Naive B cell (primary cell): Measurements from ENCODE around the gene MCTP1. TPM values are rescaled to one million over a fixed set of nuclear protein-coding genes. Genes with fewer than 3 reads are reported as not detected.

ENCODE experiments used
- ATAC-seq, 2 donors: fragments of 150-1000 bp; cut with Tn5 transposase; 2 replicates each; pipeline ENCODE4 v1.10.0; 2021; ENCODE audit warnings: low read depth in 2 of 2, mild to moderate bottlenecking in 2 of 2, moderate library complexity in 2 of 2
- DNase-seq: peaks from one replicate; pipeline ENCODE4 v3.0.0; 2022
- H3K27ac Mint-ChIP-seq, 6 donors: one replicate each; pipeline ENCODE4 v1.8.0; 2020 to 2022; ENCODE audit warnings: mild to moderate bottlenecking in 6 of 6, mixed read lengths in 6 of 6, moderate library complexity in 5 of 6, inconsistent platforms in 2 of 6
- H3K27me3 Mint-ChIP-seq, 3 donors: one replicate each; pipeline ENCODE4 v1.8.0; 2021 to 2022; ENCODE audit warnings: mixed read lengths in 3 of 3, mild to moderate bottlenecking in 1 of 3
- H3K36me3 Mint-ChIP-seq, 2 donors: one replicate each; pipeline ENCODE4 v1.8.0; 2020 to 2022; ENCODE audit warnings: mixed read lengths in 2 of 2, inconsistent platforms in 1 of 2, mild to moderate bottlenecking in 1 of 2
- H3K4me1 Mint-ChIP-seq, 3 donors: one replicate each; pipeline ENCODE4 v1.8.0; 2020 to 2022; ENCODE audit warnings: mixed read lengths in 3 of 3, inconsistent platforms in 1 of 3, mild to moderate bottlenecking in 1 of 3, moderate library complexity in 1 of 3
- H3K4me3 Mint-ChIP-seq, 8 donors: one replicate each; pipeline ENCODE4 v1.8.0; 2020 to 2022; ENCODE audit warnings: mild to moderate bottlenecking in 8 of 8, mixed read lengths in 8 of 8, moderate library complexity in 8 of 8, inconsistent platforms in 2 of 8
- H3K9me3 Mint-ChIP-seq, 7 donors: one replicate each; pipeline ENCODE4 v1.8.0; 2020 to 2022; ENCODE audit warnings: mixed read lengths in 7 of 7, mild to moderate bottlenecking in 5 of 7, inconsistent platforms in 2 of 7, moderate library complexity in 1 of 7
- polyA plus RNA-seq, 6 donors: library from polyadenylated mRNA; unstranded; fragments of 300-500 nt; fragmentation: Illumina TruSeq; gene quantifications; one replicate each; pipeline ENCODE4 v1.2.3, GENCODE V29; 2021; ENCODE audit warnings: low read depth in 6 of 6

MCTP1 gene
- polyA plus RNA-seq, 6 donors from 2014 or later, result 0.39 to 2.3 (median 0.81) TPM

DNA sequence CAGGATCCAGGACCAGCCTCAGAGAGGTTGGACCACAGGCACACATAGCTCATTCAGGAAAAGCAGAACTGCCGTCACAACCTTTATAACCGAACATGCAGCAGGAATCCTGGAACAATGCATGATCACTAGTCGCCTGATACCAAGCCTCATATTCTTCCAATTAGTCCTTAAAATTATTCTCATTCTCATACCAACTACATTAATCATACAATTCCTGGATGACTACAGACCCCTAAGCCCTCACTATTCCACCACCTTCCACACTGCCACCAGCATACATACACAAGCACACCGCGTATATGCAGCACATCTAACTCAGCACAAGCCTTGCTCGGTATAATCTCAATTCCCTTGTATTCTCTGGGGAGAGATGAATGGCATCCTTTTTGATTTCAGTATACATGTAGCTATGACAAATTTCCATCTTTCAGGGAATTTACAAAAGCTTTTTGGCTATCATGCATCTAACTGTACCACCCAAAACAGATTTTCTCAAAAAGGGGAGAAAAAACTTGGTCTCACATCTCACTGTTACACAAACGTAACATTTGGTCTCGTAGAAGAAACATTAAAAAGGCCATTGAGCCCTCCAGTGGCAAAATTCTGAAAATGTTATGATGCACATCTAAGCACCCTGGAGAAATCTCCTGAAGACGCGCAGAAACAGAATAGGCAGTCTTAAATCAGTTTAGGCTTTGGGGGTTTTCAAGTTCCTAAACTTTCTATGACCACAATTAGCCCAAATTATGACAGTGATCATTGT, 46.2 kb downstream of the MCTP1 start:
- DNase-seq (no peak), ATAC-seq (no peak)
- Mint-ChIP-seq H3K9me3 (peaks cover 0 to 8% (median 0%) of the 10 kb centered on the region in 7 donors), H3K27me3 (peaks cover 0 to 18% (median 16%) of the 10 kb centered on the region in 3 donors), H3K27ac (no peak overlapping the region), H3K4me1 (peaks cover 0 to 5% (median 2%) of the 10 kb centered on the region in 3 donors), H3K36me3 (no peaks in the 10 kb centered on the region), H3K4me3 (no peak overlapping the region)

DNA sequence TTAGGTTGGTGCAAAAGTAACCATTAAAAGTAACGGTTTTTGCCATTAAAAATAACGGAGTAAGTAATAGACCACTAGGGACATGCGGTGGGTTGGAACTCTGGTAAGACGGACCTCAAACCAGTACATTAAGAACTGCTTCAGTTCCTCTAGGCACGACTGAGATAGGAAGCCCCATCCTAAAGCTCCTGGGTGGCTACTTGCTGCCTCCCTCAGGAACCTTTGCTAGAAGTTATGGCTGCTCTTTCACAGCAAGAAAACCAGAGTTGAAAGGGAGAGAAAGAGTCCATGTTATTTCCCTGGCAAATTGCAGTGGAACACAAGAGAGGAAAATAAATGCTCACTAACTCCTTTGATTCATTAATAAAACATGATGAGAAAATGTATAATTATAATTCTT, 47.6 kb downstream of the MCTP1 start:
- Mint-ChIP-seq H3K27me3 (peaks cover 0 to 8% (median 7%) of the 10 kb centered on the region in 3 donors), H3K4me3 (no peak overlapping the region), H3K36me3 (no peaks in the 10 kb centered on the region), H3K4me1 (peaks cover 0 to 5% (median 2%) of the 10 kb centered on the region in 3 donors), H3K9me3 (peaks cover 0 to 10% (median 4%) of the 10 kb centered on the region in 7 donors), H3K27ac (no peak overlapping the region)
- no peak for ATAC-seq
- DNase-seq, result no peak

DNA sequence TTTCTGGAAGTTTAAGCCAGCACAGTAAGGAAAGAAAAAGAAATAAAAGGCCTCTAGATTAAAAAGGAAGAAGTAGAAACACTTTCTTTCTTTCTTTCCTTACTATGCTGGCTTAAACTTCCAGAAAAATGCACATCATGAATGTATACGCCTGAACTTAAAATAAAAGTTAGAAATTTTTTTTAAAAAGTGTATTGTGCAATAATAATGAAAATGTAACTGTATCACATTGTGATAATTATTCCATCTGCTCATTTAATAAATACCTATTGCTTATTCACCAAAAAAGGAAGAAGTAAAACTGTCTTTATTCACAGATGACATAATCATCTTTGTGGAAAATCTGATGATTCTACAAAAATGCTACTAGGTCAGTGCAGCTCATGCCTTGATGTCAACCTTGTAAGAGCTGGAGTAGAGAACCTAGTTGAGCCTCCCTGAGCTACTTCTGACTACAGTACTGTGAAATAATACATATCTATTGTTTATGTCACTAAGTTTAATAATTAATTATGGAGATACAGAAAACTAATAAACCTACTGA, 49.4 kb downstream of the MCTP1 start:
- Mint-ChIP-seq H3K4me1 (no peaks in the 10 kb centered on the region), H3K9me3 (peaks cover 0 to 18% (median 6%) of the 10 kb centered on the region in 7 donors), H3K27ac (peak overlapping the region in 1 of 6 donors; percentile 10), H3K4me3 (no peak overlapping the region), H3K27me3 (peaks cover 0 to 8% (median 7%) of the 10 kb centered on the region in 3 donors), H3K36me3 (no peaks in the 10 kb centered on the region)
- no peak for ATAC-seq
- no peak for DNase-seq

DNA sequence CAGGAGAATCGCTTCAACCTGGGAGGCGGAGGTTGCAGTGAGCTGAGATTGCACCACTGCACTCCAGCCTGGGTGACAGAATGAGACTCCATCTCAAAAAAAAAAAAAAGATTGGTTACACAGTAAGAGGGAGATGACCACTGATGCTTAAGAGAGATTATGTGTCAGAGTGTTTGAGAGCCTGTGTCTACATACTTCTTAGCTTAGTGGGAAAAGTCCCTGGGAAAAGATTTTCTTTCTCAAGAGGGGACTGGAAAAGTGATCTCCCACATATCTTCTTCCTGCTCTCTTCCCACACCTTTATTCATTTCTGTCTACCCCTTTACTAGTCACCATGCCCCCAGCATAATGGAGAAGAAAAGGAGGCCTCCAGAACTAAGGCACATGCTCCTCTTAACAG, 55.2 kb downstream of the MCTP1 start:
- H3K27ac Mint-ChIP-seq, result no peak overlapping the region
- no peaks in the 10 kb centered on the region for H3K27me3 Mint-ChIP-seq
- no peaks in the 10 kb centered on the region for H3K36me3 Mint-ChIP-seq
- DNase-seq (no peak), ATAC-seq (no peak)
- H3K4me3 Mint-ChIP-seq, result no peak overlapping the region
- H3K4me1 Mint-ChIP-seq, result no peaks in the 10 kb centered on the region
- H3K9me3 Mint-ChIP-seq, result peaks cover 0 to 18% (median 6%) of the 10 kb centered on the region in 7 donors

DNA sequence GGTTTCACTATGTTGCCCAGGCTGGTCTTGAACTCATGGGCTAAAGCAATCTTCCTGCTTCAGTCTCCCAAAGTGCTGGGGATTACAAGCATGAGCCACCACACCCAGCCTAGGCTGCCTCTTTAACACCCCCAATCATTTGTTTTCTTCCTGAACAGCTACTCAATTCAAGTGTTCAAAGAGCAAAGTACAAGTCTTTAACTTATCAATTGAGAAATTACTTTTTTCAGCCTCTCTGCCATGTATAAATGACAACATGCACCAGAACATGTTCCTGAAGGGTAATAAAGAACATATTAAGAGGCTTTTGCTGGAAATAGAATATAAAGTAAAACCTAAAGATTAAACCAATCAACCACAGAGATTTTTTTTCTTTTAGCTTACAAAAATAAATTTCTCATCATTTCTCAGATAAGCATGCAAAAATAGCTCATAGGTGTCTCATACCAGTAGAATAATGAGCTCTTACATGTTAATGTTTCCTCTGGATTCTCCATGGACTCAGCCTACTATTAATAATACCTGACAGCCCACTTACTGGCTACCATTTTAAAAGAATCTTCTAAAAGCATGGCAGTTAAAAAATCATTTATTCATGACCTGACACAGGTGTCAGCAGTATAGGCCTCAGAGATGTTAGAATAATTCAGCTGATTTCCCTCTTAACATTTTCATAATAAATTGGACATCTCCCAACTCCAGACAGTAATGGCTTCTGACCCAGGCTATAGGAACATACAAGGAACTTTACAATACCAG, 60.0 kb downstream of the MCTP1 start:
- no peaks in the 10 kb centered on the region for H3K4me1 Mint-ChIP-seq
- ATAC-seq (no peak), DNase-seq (no peak)
- H3K4me3 Mint-ChIP-seq, result no peak overlapping the region
- no peaks in the 10 kb centered on the region for H3K27me3 Mint-ChIP-seq
- no peaks in the 10 kb centered on the region for H3K9me3 Mint-ChIP-seq
- no peaks in the 10 kb centered on the region for H3K36me3 Mint-ChIP-seq
- H3K27ac Mint-ChIP-seq, result no peak overlapping the region

DNA sequence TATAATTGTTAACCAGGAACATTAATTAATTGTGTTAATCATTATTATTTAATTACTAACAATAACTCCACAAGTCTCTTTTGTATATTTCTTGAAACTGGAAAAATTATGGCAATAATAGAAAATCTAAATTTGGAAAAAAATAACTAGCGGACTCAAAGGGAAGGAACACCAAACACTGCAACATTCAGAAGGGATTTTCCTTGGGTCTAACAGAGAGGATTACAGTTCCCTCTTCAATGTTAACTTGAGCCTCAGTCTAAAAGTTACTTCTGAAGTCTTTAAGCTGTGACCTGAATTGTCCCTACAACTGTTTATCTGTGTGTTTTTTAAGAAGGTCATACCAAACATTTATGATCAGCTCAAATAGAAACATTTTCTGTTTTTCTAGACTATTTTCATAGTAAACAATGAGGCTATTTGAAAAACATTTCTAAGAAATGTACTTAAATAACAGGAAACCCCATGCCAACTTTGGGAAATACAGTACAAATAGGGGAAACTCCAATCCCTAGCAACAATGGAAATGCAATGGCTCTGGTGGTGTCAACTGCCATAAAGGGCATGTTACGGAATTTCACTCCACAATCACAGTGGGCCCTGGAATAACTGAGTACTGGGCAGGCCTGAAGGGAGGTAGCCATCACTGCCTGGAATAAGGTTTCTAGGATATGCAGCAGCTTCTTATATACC, 61.2 kb downstream of the MCTP1 start:
- no peaks in the 10 kb centered on the region for H3K36me3 Mint-ChIP-seq

DNA sequence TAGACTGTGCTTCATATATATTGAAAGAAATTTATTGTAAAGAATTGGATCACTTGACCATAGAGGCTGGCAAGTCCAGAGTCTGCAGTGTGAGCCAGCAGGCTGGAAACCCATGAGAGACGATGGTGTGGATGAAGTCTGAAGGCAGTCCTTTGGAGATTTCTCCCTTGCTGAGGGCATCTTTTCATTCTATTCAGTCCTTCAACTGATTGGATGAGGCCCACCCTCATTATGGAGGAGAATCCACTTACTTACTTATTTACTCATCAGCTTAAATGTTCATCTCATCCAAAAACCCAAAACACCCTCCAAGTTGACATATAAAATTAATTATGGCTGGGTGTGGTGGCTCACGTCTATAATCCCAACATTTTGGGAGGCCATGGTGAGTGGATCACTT, 62.1 kb downstream of the MCTP1 start:
- Mint-ChIP-seq H3K27ac (no peak overlapping the region), H3K9me3 (no peaks in the 10 kb centered on the region), H3K27me3 (no peaks in the 10 kb centered on the region), H3K4me1 (no peaks in the 10 kb centered on the region), H3K4me3 (no peak overlapping the region), H3K36me3 (no peaks in the 10 kb centered on the region)
- no peak for DNase-seq
- ATAC-seq, result no peak

More for the DNA sequence above, 61.2 kb downstream of the MCTP1 start:
- H3K4me3 Mint-ChIP-seq, result no peak overlapping the region
- no peaks in the 10 kb centered on the region for H3K4me1 Mint-ChIP-seq
- H3K27me3 Mint-ChIP-seq, result no peaks in the 10 kb centered on the region
- H3K9me3 Mint-ChIP-seq, result no peaks in the 10 kb centered on the region
- DNase-seq (no peak), ATAC-seq (no peak)
- no peak overlapping the region for H3K27ac Mint-ChIP-seq

DNA sequence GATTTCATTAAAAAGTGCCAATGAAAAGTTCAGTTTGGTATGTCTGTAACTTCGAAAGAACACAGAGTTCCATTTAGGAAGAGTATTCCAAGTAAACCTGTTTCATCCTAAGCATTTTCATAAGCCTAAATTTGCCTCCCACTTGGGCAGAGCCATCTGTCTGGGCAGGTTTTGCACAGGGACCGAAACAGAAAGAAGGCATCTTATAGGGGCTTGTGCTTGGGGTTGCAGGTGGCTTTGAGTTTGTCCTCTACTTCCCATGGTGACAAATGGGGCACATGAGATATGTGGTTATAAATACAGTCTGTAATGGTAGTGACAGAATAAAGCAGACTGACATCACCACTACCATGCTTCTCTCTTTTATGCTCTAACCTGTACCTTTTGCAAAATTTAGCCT, 63.7 kb downstream of the MCTP1 start:
- Mint-ChIP-seq H3K27me3 (no peaks in the 10 kb centered on the region), H3K4me3 (no peak overlapping the region), H3K36me3 (no peaks in the 10 kb centered on the region), H3K9me3 (no peaks in the 10 kb centered on the region), H3K27ac (no peak overlapping the region), H3K4me1 (no peaks in the 10 kb centered on the region)
- ATAC-seq (no peak), DNase-seq (no peak)

DNA sequence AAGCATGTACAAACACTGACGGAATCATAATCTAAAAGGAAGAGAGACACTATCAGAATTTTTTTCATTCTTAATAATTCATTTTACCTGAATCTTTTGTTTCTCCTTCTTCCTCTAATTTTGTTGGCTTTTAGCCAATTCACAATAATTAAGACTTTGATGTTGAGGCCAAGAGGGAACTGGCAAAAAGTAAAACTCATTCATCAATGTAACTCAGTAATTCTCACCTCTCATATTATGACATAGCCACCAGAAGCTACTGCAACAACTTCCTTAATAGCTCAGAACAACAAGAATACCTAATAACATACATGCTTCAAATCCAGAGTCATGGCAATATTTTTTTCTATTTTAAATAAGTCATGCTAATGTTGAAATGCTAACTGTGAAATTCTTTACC, 64.5 kb downstream of the MCTP1 start:
- Mint-ChIP-seq H3K9me3 (no peaks in the 10 kb centered on the region), H3K4me1 (no peaks in the 10 kb centered on the region), H3K27ac (no peak overlapping the region), H3K36me3 (no peaks in the 10 kb centered on the region), H3K4me3 (no peak overlapping the region), H3K27me3 (no peaks in the 10 kb centered on the region)
- no peak for DNase-seq
- no peak for ATAC-seq

DNA sequence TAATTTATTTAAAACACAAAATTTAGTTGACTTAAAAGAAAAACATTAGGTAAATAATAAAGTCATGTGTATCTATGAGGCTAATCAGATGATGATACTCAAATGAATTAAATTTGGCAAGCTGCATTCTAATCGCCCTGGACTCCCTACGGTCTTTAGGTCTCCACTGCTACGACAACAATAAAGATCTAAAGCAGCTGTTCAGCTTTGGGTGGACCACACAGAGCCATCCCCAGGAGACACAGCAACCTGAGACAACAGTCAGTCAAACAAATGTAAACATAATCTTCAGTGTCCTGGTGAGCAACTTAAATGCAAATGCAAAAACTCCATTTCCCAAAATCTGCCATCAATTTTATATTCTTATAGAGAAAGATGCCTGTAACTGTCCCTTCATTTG, 65.5 kb downstream of the MCTP1 start:
- DNase-seq (no peak), ATAC-seq (no peak)
- Mint-ChIP-seq H3K4me1 (no peaks in the 10 kb centered on the region), H3K27ac (no peak overlapping the region), H3K9me3 (peaks cover 0 to 5% (median 0%) of the 10 kb centered on the region in 7 donors), H3K36me3 (no peaks in the 10 kb centered on the region), H3K27me3 (no peaks in the 10 kb centered on the region), H3K4me3 (no peak overlapping the region)

DNA sequence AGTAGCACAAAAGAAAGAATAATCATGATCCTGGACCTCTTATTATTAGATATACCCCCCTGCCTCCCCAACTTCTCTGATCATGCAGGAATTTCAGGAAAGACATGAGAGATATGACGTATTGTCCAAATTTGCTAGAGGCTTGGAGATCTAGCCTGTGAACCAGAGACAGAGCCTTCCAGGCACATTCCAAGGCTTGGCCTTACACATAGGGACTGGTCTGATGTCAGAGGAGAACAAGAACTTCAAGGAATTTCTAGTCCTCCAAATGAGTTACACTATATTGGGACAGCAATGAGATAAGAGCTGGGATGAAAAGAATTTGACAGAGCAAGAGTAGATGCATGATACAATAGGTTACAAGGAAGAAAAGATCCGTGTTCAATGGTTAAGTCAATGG, 67.0 kb downstream of the MCTP1 start:
- ATAC-seq (no peak), DNase-seq (no peak)
- no peaks in the 10 kb centered on the region for H3K27me3 Mint-ChIP-seq
- peaks cover 0 to 5% (median 0%) of the 10 kb centered on the region in 7 donors for H3K9me3 Mint-ChIP-seq
- H3K36me3 Mint-ChIP-seq, result no peaks in the 10 kb centered on the region
- H3K4me1 Mint-ChIP-seq, result no peaks in the 10 kb centered on the region
- H3K27ac Mint-ChIP-seq, result no peak overlapping the region
- no peak overlapping the region for H3K4me3 Mint-ChIP-seq

DNA sequence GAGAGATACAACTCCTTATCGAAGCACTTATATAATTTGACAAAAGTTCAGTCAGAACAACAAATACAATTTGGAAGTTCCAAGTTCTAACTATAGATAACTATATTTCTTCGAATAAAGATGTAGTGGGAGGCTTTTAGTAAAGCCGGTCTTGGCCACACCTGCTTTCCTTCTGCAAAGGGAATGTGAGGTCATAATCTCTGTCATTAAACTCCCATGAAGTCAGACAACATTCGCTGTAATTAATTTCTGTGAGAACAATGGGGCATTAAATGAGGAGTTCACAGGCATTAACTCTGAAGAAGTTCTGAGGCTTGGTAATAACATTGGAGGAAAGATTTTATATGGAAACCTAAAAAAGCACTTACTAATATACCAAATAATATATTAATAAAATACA, 67.5 kb downstream of the MCTP1 start:
- ATAC-seq (no peak), DNase-seq (no peak)
- no peak overlapping the region for H3K27ac Mint-ChIP-seq
- H3K9me3 Mint-ChIP-seq, result peaks cover 0 to 5% (median 0%) of the 10 kb centered on the region in 7 donors
- H3K36me3 Mint-ChIP-seq, result no peaks in the 10 kb centered on the region
- no peaks in the 10 kb centered on the region for H3K27me3 Mint-ChIP-seq
- no peak overlapping the region for H3K4me3 Mint-ChIP-seq
- H3K4me1 Mint-ChIP-seq, result no peaks in the 10 kb centered on the region

DNA sequence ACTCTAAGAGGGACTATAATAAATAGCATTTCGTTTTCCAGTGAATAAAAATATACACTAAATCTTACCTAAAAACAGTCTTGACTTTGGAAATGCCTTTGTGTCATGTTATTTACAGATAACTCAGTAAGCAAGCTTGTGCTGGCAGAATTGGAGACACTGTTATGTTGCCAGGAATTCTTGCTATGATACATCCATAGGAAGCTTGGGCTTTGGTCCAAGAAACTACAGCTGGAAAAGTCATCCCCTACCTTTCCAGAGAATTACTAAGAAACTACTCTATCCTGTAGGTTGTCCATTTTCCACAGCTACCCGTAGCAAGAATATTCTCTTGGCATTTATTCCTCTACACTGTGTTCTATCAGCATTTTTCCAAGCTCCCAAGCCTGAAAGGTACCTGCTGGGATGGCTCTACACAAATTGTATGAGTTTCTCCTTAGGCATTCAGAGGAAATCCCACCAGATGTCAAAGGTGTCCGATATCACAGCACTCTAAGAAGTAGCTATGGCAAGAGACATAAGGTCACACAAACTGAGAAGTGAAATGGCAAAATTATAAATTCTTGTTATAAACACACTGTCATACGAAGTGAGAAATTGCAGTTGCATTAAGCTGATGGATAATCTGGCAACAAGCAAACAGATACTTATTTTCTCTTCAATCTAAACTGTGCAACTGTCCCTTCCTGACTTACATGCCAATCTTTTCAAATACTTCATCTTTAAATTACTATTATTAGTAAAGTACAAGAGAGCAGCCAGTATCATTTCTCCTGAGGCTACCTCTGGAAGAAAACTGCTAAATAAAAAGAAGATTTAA, 68.5 kb downstream of the MCTP1 start:
- no peak for ATAC-seq
- DNase-seq, result no peak
- H3K36me3 Mint-ChIP-seq, result peaks cover 0 to 6% of the 10 kb centered on the region in 2 donors
- peaks cover 0 to 6% (median 0%) of the 10 kb centered on the region in 3 donors for H3K27me3 Mint-ChIP-seq
- H3K27ac Mint-ChIP-seq, result no peak overlapping the region
- H3K9me3 Mint-ChIP-seq, result peaks cover 0 to 9% (median 0%) of the 10 kb centered on the region in 7 donors
- H3K4me3 Mint-ChIP-seq, result no peak overlapping the region
- H3K4me1 Mint-ChIP-seq, result no peaks in the 10 kb centered on the region
